Activated naive CD4-positive, alpha-beta T cell treated with Interleukin-2 at 50 U/mL for 16 hours (primary cell): Measurements from ENCODE around the gene GNGT2.

Experiments used
- DNase-seq: peaks from one replicate; pipeline ENCODE4 v3.0.0-alpha.2; 2020

GNGT2 gene

GRCh38 chr17:49210158-49211029, at the start of gene GNGT2, which contains the start of gene ABI3:
Gene GNGT2 (minus strand): TSS chr17:49210574. CDS start chr17:49207422, 3,152 bp downstream.
Gene ABI3 (plus strand): TSS chr17:49210707. CDS start chr17:49210725, 18 bp downstream.
- DNase-seq, result peak; percentile 68

- DNase-seq, result no peak
Measured at GRCh38 chr17:49259663-49260010, 49.3 kb upstream of the GNGT2 start.

GRCh38 chr17:49258394-49258793, 48.0 kb upstream of the GNGT2 start:
- no peak for DNase-seq

- no peak for DNase-seq
Measured at GRCh38 chr17:49255125-49255524, 44.8 kb upstream of the GNGT2 start.

- no peak for DNase-seq
Measured at GRCh38 chr17:49254066-49254465, 43.7 kb upstream of the GNGT2 start.

GRCh38 chr17:49252148-49252695, 41.8 kb upstream of the GNGT2 start:
- no peak for DNase-seq

GRCh38 chr17:49249890-49250522, 39.6 kb upstream of the GNGT2 start:
- no peak for DNase-seq

- no peak for DNase-seq
Measured at GRCh38 chr17:49249292-49249794, 39.0 kb upstream of the GNGT2 start.

GRCh38 chr17:49247944-49248343, 37.6 kb upstream of the GNGT2 start:
- DNase-seq, result no peak

- DNase-seq, result no peak
Measured at GRCh38 chr17:49244839-49245238, 34.5 kb upstream of the GNGT2 start.

- no peak for DNase-seq
Measured at GRCh38 chr17:49242813-49243212, 32.4 kb upstream of the GNGT2 start.

GRCh38 chr17:49241692-49242397, 31.5 kb upstream of the GNGT2 start:
- DNase-seq, result no peak

GRCh38 chr17:49241040-49241439, 30.7 kb upstream of the GNGT2 start:
- DNase-seq, result no peak

- DNase-seq, result no peak
Measured at GRCh38 chr17:49240619-49241018, 30.2 kb upstream of the GNGT2 start.

- DNase-seq, result no peak
Measured at GRCh38 chr17:49239963-49240362, 29.6 kb upstream of the GNGT2 start.

GRCh38 chr17:49235896-49236295, 25.5 kb upstream of the GNGT2 start:
- DNase-seq, result no peak

GRCh38 chr17:49234509-49235080, 24.2 kb upstream of the GNGT2 start:
- no peak for DNase-seq

GRCh38 chr17:49231563-49231894, 21.2 kb upstream of the GNGT2 start:
- no peak for DNase-seq

- DNase-seq, result peak; percentile 88
Measured at GRCh38 chr17:49230636-49231562, 20.5 kb upstream of the GNGT2 start, which contains the start of gene PHOSPHO1. Gene PHOSPHO1 (minus strand): TSS chr17:49230787. CDS start chr17:49226691, 4,096 bp downstream.

- DNase-seq, result no peak
Measured at GRCh38 chr17:49229805-49230600, 19.6 kb upstream of the GNGT2 start.
